Fibroblast of lung (primary cell): ENCODE results near the gene LASP1. TPM values are rescaled to one million over a fixed set of nuclear protein-coding genes. Genes with fewer than 3 reads are reported as not detected.

Experiments used
- DNase-seq, 2 donors: peaks; one replicate each; pipeline versions ENCODE4 v3.0.0 to v3.0.0-alpha.2; 2010; ENCODE audit warnings: low read depth in 2 of 2
- H2AFZ ChIP-seq: 2 replicates; pipeline ENCODE4 v1.5.1; 2012; ENCODE audit warnings: low read length, control low read depth, inconsistent platforms
- H3K27ac ChIP-seq: 2 replicates; pipeline ENCODE4 v1.5.1; 2011; ENCODE audit warnings: low read length, control low read depth; ENCODE audit not compliant: insufficient read depth
- H3K27me3 ChIP-seq: 2 replicates; pipeline ENCODE4 v1.5.1; 2011; ENCODE audit warnings: mild to moderate bottlenecking, low read length; ENCODE audit not compliant: control insufficient read depth, insufficient read depth
- H3K36me3 ChIP-seq: 2 replicates; pipeline ENCODE4 v1.5.1; 2011; ENCODE audit warnings: low read length; ENCODE audit not compliant: control insufficient read depth, insufficient read depth
- H3K4me1 ChIP-seq: 2 replicates; pipeline ENCODE4 v1.5.1; 2011; ENCODE audit warnings: low read length; ENCODE audit not compliant: control insufficient read depth, insufficient read depth; ENCODE audit errors: extremely low read depth
- H3K4me2 ChIP-seq: 2 replicates; pipeline ENCODE4 v1.5.1; 2011; ENCODE audit warnings: low read length, control low read depth; ENCODE audit not compliant: insufficient read depth; ENCODE audit errors: extremely low read depth
- H3K4me3 ChIP-seq, 4 experiments: fragments of 200-600 bp in 1 of 4; sonication (generic) in 1 of 4; replicated peaks in 1 of 4; 2 replicates each; pipeline ENCODE4 v1.5.1; 2011 to 2016; ENCODE audit warnings: low read length in 4 of 4, low read depth in 3 of 4, mild to moderate bottlenecking in 3 of 4, control low read depth in 2 of 4, inconsistent platforms in 1 of 4, mixed read lengths in 1 of 4; ENCODE audit not compliant: insufficient read depth in 1 of 4; ENCODE audit errors: control extremely low read depth in 1 of 4
- H3K79me2 ChIP-seq: 2 replicates; pipeline ENCODE4 v1.5.1; 2012; ENCODE audit warnings: mild to moderate bottlenecking, low read length, inconsistent platforms; ENCODE audit not compliant: control insufficient read depth, insufficient read depth
- H3K9ac ChIP-seq: 2 replicates; pipeline ENCODE4 v1.5.1; 2011; ENCODE audit warnings: mild to moderate bottlenecking, low read length, control low read depth; ENCODE audit not compliant: insufficient read depth
- H3K9me3 ChIP-seq: 2 replicates; pipeline ENCODE4 v1.5.1; 2012; ENCODE audit warnings: low read depth, low read length; ENCODE audit not compliant: control insufficient read depth, insufficient read depth
- H4K20me1 ChIP-seq: 2 replicates; pipeline ENCODE4 v1.5.1; 2011; ENCODE audit warnings: low read length; ENCODE audit not compliant: control insufficient read depth, insufficient read depth; ENCODE audit errors: extremely low read depth
- CTCF ChIP-seq, 2 donors: IDR thresholded peaks in 1 of 2; conservative IDR thresholded peaks in 1 of 2; 1 replicate in 1 of 2; 2 replicates in 1 of 2; pipeline ENCODE4 v1.5.1; 2011 to 2012; ENCODE audit warnings: low read length in 2 of 2, control low read depth in 1 of 2, inconsistent platforms in 1 of 2, low read depth in 1 of 2, mild to moderate bottlenecking in 1 of 2
- EZH2 ChIP-seq: IDR thresholded peaks from 2 replicates; pipeline ENCODE4 v1.5.1; 2012; ENCODE audit warnings: low read length, control low read depth, mild to moderate bottlenecking; ENCODE audit errors: missing control alignments
- polyA plus RNA-seq, 2 donors: library from polyadenylated mRNA; depleted of rRNA in 1 of 2; stranded (reverse) in 1 of 2; unstranded in 1 of 2; fragments of >200 nt; gene quantifications; 2 replicates each; pipeline ENCODE4 v1.2.1, GENCODE V29; 2011 to 2012; ENCODE audit warnings: missing spikeins in 1 of 2
- total RNA-seq: library from RNA; depleted of rRNA; stranded (reverse); fragments of >200 nt; gene quantifications from 2 replicates; pipeline ENCODE4 v1.2.1, GENCODE V29; 2014

Gene LASP1
- total and polyA plus RNA-seq, 2 donors (not counting 1 experiment from before 2014, with no cell fraction given): 79.8 to 208 TPM

DNA sequence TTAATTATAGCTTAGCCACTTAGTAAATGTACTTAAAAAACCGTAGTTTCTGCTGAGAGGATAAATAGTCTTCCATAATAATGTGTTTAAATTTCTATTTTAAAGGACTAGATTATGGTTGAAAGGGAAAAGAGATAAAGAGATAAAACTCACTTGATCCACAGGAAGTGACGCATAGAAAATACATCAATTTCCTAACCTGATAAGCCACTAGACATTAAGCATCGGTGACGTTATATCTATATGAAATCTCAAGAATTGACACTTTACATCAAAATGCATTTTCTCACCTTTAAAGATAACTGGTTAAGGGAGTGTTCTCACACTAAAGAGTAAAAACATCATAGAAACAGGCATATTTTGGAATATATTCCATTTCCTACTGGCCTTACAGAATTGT is 91.6 kb downstream of the LASP1 start:
- H3K27ac ChIP-seq: no peak overlapping the region
- no peak overlapping the region for H3K9ac ChIP-seq
- no peak overlapping the region for H3K4me3 ChIP-seq
- H3K9me3 ChIP-seq: no peaks in the 10 kb centered on the region
- TF ChIP-seq EZH2: no peak
- no peak for TF ChIP-seq CTCF (conservative IDR thresholded peaks at IDR 0.05 in 1 of 2, IDR thresholded peaks at IDR 0.05 in 1 of 2; ENCODE audit: low read depth in 1 of 2, low read length in 2 of 2)
- H4K20me1 ChIP-seq: no peaks in the 10 kb centered on the region
- no peak for DNase-seq
- H3K4me2 ChIP-seq: no peak overlapping the region
- no peaks in the 10 kb centered on the region for H3K27me3 ChIP-seq
- no peaks in the 10 kb centered on the region for H3K79me2 ChIP-seq
- no peaks in the 10 kb centered on the region for H3K4me1 ChIP-seq
- no peak overlapping the region for H2AFZ ChIP-seq
- H3K36me3 ChIP-seq: no peaks in the 10 kb centered on the region

DNA sequence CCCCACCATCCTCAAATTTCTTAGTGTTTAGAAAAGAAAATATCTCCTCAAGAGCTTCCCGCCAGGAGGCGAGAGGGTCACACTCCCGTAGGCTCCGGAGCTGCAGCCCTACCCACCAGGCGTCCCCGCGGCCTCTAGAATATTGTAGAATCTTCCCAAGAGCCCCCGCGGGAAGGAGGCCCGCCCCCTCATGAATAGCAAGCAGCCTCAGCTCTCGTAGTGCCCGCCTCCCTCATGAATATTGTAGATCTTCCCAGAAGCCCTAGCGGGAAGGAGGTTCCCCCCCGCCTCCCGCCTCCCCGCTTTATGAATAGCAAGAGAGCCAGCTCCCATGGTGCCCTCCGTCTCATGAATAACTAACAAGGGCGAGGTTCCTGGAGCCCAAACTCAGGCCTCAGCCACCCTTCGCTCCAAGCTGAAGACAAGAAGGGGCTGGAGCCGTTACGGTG is 97.5 kb downstream of the LASP1 start, which contains the start of gene FBXO47:
FBXO47 (minus strand) TSS at position 114 of the 449 bp plus-strand sequence. CDS start 4,378 bp downstream, outside the sequence.
- Histone ChIP-seq H3K4me1 (no peaks in the 10 kb centered on the region), H3K9me3 (no peaks in the 10 kb centered on the region), H3K9ac (no peak within 1 kb of the TSS), H3K4me2 (peak within 1 kb of the TSS; percentile 65), H3K27me3 (no peaks in the 10 kb centered on the region), H2AFZ (peak within 1 kb of the TSS; percentile 99), H3K4me3 (peak within 1 kb of the TSS in 2 of 4 experiments; percentile 34 to 48), H3K36me3 (no peaks in the 10 kb centered on the region), H3K79me2 (no peaks in the 10 kb centered on the region), H4K20me1 (no peaks in the 10 kb centered on the region), H3K27ac (peak within 1 kb of the TSS; percentile 28)
- DNase-seq: peak; percentile 83 to 89
- TF ChIP-seq EZH2 (no peak), CTCF (conservative IDR thresholded peaks at IDR 0.05 in 1 of 2, IDR thresholded peaks at IDR 0.05 in 1 of 2; ENCODE audit: low read depth in 1 of 2, low read length in 2 of 2) (no peak)

GRCh38 chr17:38969281-38969680 is 99.4 kb downstream of the LASP1 start:
- no peaks in the 10 kb centered on the region for H3K36me3 ChIP-seq
- H3K79me2 ChIP-seq: no peaks in the 10 kb centered on the region
- H3K27me3 ChIP-seq: no peaks in the 10 kb centered on the region

More at GRCh38 chr17:38969281-38969680, 99.4 kb downstream of the LASP1 start:
- no peak for DNase-seq
- no peak overlapping the region for H3K4me3 ChIP-seq
- no peaks in the 10 kb centered on the region for H4K20me1 ChIP-seq
- H3K9ac ChIP-seq: no peak overlapping the region
- no peaks in the 10 kb centered on the region for H3K9me3 ChIP-seq
- H3K4me2 ChIP-seq: no peak overlapping the region
- H2AFZ ChIP-seq: no peak overlapping the region
- TF ChIP-seq EZH2 (no peak), CTCF (conservative IDR thresholded peaks at IDR 0.05 in 1 of 2, IDR thresholded peaks at IDR 0.05 in 1 of 2; ENCODE audit: low read depth in 1 of 2, low read length in 2 of 2) (no peak)
- H3K4me1 ChIP-seq: no peaks in the 10 kb centered on the region
- H3K27ac ChIP-seq: no peak overlapping the region
